Fibroblast of villous mesenchyme (primary cell): ENCODE results near the gene GXYLT2. TPM values are rescaled to one million over a fixed set of nuclear protein-coding genes. Genes with fewer than 3 reads are reported as not detected.
A peak's percentile ranks its signal among the peaks of the same experiment; 100 is the strongest.

ENCODE experiments used
- DNase-seq: peaks from one replicate; pipeline ENCODE4 v3.0.0-alpha.2; 2010; ENCODE audit warnings: low read depth
- H3K4me3 ChIP-seq: 2 replicates; pipeline ENCODE4 v1.5.1; 2011; ENCODE audit warnings: low read depth, mild to moderate bottlenecking, low read length
- CTCF ChIP-seq: IDR thresholded peaks from 2 replicates; pipeline ENCODE4 v1.5.1; 2012; ENCODE audit warnings: low read depth, mild to moderate bottlenecking, low read length; ENCODE audit not compliant: insufficient read depth
- total RNA-seq: library from RNA; depleted of rRNA; stranded (reverse); fragments of >200 nt; gene quantifications from 2 replicates; pipeline ENCODE4 v1.2.3, GENCODE V29; 2012

GXYLT2 gene
- total RNA-seq, 1 donor: 18.1 TPM

GRCh38 chr3:72969766-72970165, 81.9 kb downstream of the GXYLT2 start:
- no peak for TF ChIP-seq CTCF
- peak; percentile 42 for DNase-seq
- no peak overlapping the region for H3K4me3 ChIP-seq

- no peak overlapping the region for H3K4me3 ChIP-seq
- TF ChIP-seq CTCF: no peak
- no peak for DNase-seq
These were observed 83.1 kb downstream of the GXYLT2 start for GRCh38 chr3:72970942-72971341.

GRCh38 chr3:72972706-72973030, 84.8 kb downstream of the GXYLT2 start:
- no peak overlapping the region for H3K4me3 ChIP-seq
- no peak for DNase-seq
- TF ChIP-seq CTCF: no peak

GRCh38 chr3:72973031-72973723, 85.3 kb downstream of the GXYLT2 start:
- no peak for DNase-seq
- no peak overlapping the region for H3K4me3 ChIP-seq
- TF ChIP-seq CTCF: no peak

- no peak for DNase-seq
- TF ChIP-seq CTCF: no peak
- no peak overlapping the region for H3K4me3 ChIP-seq
These were observed 85.9 kb downstream of the GXYLT2 start for GRCh38 chr3:72973786-72974185.

GRCh38 chr3:72974956-72975355, 87.1 kb downstream of the GXYLT2 start:
- no peak for DNase-seq
- no peak overlapping the region for H3K4me3 ChIP-seq
- TF ChIP-seq CTCF: no peak

GRCh38 chr3:72976281-72976741, 88.5 kb downstream of the GXYLT2 start:
- no peak for TF ChIP-seq CTCF
- H3K4me3 ChIP-seq: no peak overlapping the region
- DNase-seq: peak; percentile 66
